Karpas-422 (cell line): Measurements from ENCODE around the gene FANCE. TPM values are rescaled to one million over a fixed set of nuclear protein-coding genes. Genes with fewer than 3 reads are reported as not detected.

ENCODE experiments used
- DNase-seq: peaks from one replicate; pipeline ENCODE4 v3.0.0-alpha.2; 2015
- H2AFZ ChIP-seq: fragments of 200-600 bp; sonication (generic); 2 replicates; pipeline ENCODE4 v1.6.1; 2014; ENCODE audit warnings: antibody characterized with exemption, low read length, mixed read lengths
- H3K27ac ChIP-seq: fragments of 200-600 bp; sonication (generic); 2 replicates; pipeline ENCODE4 v1.5.1; 2014; ENCODE audit warnings: mild to moderate bottlenecking, low read length, moderate library complexity
- H3K27me3 ChIP-seq: fragments of 200-600 bp; sonication (generic); 2 replicates; pipeline ENCODE4 v1.6.1; 2014; ENCODE audit warnings: low read length, mixed read lengths
- H3K36me3 ChIP-seq: fragments of 200-600 bp; sonication (generic); 2 replicates; pipeline ENCODE4 v1.6.1; 2014; ENCODE audit warnings: low read length, mixed read lengths; ENCODE audit not compliant: insufficient read depth
- H3K4me1 ChIP-seq: fragments of 200-600 bp; sonication (generic); 2 replicates; pipeline ENCODE4 v1.6.1; 2014; ENCODE audit warnings: mild to moderate bottlenecking, low read length, mixed read lengths
- H3K4me2 ChIP-seq: fragments of 200-600 bp; sonication (generic); 2 replicates; pipeline ENCODE4 v1.6.1; 2014; ENCODE audit warnings: low read length, low read depth, mild to moderate bottlenecking; ENCODE audit not compliant: poor library complexity, severe bottlenecking
- H3K4me3 ChIP-seq: fragments of 200-600 bp; sonication (generic); 2 replicates; pipeline ENCODE4 v1.5.1; 2014; ENCODE audit warnings: mild to moderate bottlenecking, antibody characterized with exemption, low read length, mixed read lengths
- H3K79me2 ChIP-seq: fragments of 200-600 bp; sonication (generic); 2 replicates; pipeline ENCODE4 v1.6.1; 2014; ENCODE audit warnings: mild to moderate bottlenecking, low read length, mixed read lengths
- H3K9ac ChIP-seq: fragments of 200-600 bp; sonication (generic); 2 replicates; pipeline ENCODE4 v1.6.0; 2014; ENCODE audit warnings: low read length
- H3K9me2 ChIP-seq: fragments of 200-600 bp; sonication (generic), shearing (Covaris generic); replicated peaks from 2 replicates; pipeline ENCODE4 v1.6.0; 2014; ENCODE audit warnings: mild to moderate bottlenecking, low read length, moderate library complexity; ENCODE audit not compliant: insufficient read depth
- H3K9me3 ChIP-seq: fragments of 300-700, 200-600 bp; sonication (generic); 2 replicates; pipeline ENCODE4 v1.6.1; 2014; ENCODE audit warnings: low read length, mixed read lengths
- H4K20me1 ChIP-seq: fragments of 200-600 bp; sonication (generic); 2 replicates; pipeline ENCODE4 v1.6.1; 2014; ENCODE audit warnings: mild to moderate bottlenecking, antibody characterized with exemption, low read length, low read depth; ENCODE audit not compliant: insufficient read depth
- total RNA-seq: library from RNA; depleted of rRNA; stranded (reverse); fragments of >200 nt; shearing (Covaris generic); gene quantifications from 2 replicates; pipeline ENCODE4 v1.2.3, GENCODE V29; 2014; ENCODE audit warnings: low replicate concordance

FANCE gene
- total RNA-seq, 1 experiment from 2014 or later: 9.8 TPM

DNA sequence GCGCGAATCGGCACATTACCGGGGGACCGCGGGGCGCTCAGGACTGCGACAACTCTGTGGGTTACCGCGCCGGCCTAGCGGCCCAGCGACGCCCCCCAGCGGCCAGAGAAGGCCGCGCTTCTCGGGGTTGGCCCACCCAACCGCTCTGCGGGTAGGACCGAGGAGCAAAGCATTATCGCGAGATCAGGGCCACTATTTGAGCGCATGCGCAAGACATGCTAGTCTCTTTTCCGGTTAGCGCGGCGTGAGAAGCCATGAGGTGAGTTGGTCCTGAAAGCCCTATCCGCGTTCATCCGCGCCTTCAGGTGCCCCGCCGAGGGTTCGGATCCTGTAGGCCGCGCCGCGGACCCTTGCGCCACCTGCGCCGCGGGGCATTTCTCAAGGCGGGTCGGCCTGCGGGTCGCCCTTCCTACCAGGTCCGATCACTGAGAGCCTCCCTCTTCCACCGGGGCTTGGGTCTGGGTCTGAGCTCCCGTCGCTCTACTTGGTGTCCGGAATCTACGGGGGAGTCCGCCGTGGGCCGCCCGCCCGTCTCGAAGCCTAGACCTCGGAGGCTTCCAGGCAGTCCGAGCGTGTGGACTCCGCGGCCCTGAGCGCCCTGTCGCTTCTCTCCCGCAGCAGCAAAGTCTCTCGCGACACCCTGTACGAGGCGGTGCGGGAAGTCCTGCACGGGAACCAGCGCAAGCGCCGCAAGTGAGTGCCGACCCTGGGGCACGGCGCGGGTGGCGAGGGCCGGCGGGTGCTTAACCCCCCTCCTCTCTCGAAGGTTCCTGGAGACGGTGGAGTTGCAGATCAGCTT, 16.2 kb downstream of the FANCE start, which contains the start of gene RPL10A:
RPL10A (plus strand) TSS at position 221 of the 799 bp plus-strand sequence; CDS start at position 255, 34 bp downstream.
- peak; percentile 99 for DNase-seq
- peak within 1 kb of the TSS; percentile 74 for H2AFZ ChIP-seq
- H3K27ac ChIP-seq: peak within 1 kb of the TSS; percentile 78
- peaks cover 20% of the 10 kb centered on the region for H3K79me2 ChIP-seq
- H3K4me3 ChIP-seq: peak within 1 kb of the TSS; percentile 90
- peak within 1 kb of the TSS; percentile 93 for H3K9ac ChIP-seq
- H3K9me3 ChIP-seq: no peaks in the 10 kb centered on the region
- no peaks in the 10 kb centered on the region for H3K9me2 ChIP-seq
- H3K27me3 ChIP-seq: no peaks in the 10 kb centered on the region
- H3K36me3 ChIP-seq: peaks cover 39% of the 10 kb centered on the region
- H3K4me2 ChIP-seq: peak within 1 kb of the TSS; percentile 93
- H4K20me1 ChIP-seq: peaks cover 40% of the 10 kb centered on the region
- peaks cover 31% of the 10 kb centered on the region for H3K4me1 ChIP-seq

DNA sequence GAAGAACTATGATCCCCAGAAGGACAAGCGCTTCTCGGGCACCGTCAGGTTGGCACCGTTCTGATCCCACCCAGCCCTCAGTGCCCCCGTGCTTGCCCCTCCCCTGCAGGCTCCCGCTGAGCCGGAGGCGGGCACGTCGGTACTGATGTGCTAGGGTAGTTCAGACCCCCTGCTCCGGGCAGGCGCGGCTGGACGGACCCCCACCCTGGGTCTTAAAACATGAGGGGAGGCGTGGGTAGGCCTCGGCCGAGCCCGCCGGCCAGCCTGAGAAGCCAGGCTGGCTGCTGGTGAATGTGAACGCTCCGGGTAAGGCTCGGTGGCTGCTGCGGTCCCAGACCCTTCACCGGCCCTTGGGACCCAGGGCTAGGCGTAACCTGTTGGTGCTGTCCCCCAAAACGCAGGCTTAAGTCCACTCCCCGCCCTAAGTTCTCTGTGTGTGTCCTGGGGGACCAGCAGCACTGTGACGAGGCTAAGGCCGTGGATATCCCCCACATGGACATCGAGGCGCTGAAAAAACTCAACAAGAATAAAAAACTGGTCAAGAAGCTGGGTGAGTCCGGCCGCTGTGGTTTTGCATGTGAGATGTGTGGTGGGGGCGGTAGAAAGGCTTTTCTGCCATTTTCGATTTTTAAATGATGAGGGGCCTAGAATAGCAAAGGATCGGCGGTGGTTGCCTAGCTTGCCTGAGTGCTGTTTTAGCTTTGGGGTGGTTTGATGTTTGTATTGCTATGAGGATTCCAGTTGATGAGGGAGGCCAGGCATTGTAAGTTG, 17.0 kb downstream of the FANCE start:
- Histone ChIP-seq H3K9me3 (no peaks in the 10 kb centered on the region), H3K36me3 (peaks cover 39% of the 10 kb centered on the region), H3K79me2 (peaks cover 20% of the 10 kb centered on the region), H3K9me2 (no peaks in the 10 kb centered on the region), H3K4me1 (peaks cover 31% of the 10 kb centered on the region), H3K4me2 (peak overlapping the region; percentile 93), H3K9ac (peak overlapping the region; percentile 93), H2AFZ (no peak overlapping the region), H3K27me3 (no peaks in the 10 kb centered on the region), H3K4me3 (peak overlapping the region; percentile 90), H4K20me1 (peaks cover 40% of the 10 kb centered on the region), H3K27ac (peak overlapping the region; percentile 78)
- DNase-seq: peak; percentile 58

DNA sequence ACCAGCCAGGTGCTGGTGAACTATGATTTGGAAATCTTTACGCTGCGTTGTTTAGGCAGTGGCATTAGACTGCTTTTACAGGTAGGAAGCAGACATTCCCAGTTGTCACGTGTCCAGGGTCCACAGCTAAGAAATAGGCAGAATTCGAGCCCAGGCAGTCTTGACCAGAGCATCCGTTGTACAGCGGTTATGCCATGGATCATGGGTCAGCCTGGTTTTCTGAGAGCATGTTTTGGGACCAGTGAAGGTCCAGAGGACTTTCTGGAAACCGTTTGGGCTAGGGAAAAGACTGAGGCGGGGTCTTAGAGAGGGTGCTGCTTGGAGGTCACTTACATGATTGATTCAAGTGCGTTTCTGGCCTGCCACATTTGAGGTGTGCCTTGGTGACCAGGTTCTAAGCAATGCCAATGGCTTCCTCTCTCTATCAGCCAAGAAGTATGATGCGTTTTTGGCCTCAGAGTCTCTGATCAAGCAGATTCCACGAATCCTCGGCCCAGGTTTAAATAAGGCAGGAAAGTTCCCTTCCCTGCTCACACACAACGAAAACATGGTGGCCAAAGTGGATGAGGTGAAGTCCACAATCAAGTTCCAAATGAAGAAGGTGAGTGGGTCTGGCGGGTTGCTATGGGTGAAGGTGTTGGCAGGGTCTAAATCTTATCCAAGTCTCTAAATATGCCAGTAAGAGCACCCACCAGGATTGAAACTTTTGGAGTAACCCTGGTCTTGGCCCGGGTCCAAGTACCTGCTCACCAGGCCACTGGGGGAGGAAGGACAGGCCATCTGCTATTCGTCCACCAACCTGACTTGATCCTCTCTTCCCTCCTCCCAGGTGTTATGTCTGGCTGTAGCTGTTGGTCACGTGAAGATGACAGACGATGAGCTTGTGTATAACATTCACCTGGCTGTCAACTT, 17.9 kb downstream of the FANCE start:
- Histone ChIP-seq H3K4me1 (peaks cover 31% of the 10 kb centered on the region), H4K20me1 (peaks cover 46% of the 10 kb centered on the region), H3K9me2 (no peaks in the 10 kb centered on the region), H2AFZ (no peak overlapping the region), H3K4me3 (peak overlapping the region; percentile 90), H3K4me2 (peak overlapping the region; percentile 93), H3K27me3 (no peaks in the 10 kb centered on the region), H3K36me3 (peaks cover 39% of the 10 kb centered on the region), H3K79me2 (peaks cover 20% of the 10 kb centered on the region), H3K9ac (peak overlapping the region; percentile 93), H3K27ac (peak overlapping the region; percentile 78), H3K9me3 (no peaks in the 10 kb centered on the region)
- DNase-seq: peak; percentile 68

DNA sequence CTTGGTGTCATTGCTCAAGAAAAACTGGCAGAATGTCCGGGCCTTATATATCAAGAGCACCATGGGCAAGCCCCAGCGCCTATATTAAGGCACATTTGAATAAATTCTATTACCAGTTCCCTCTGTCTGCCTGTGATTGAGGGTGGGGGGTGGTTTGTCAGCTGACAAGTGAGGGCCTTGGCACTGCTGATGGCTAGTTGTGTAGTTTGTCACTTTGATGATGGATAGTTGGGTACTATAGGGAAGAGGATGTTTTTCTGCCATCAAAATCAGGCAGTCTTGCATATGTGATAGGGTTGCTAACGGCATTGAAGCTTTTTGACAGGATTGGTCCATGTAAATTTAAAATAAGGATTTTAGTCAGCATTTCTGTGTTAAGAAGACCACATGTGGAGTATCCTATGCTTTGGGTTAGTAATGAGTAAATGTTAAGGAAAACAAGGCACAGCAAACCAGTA, 18.6 kb downstream of the FANCE start:
- peak overlapping the region; percentile 90; the same call in 1 of the 2 replicates for H3K4me3 ChIP-seq
- peak; percentile 60 for DNase-seq
- peak overlapping the region; percentile 93 for H3K4me2 ChIP-seq
- H3K36me3 ChIP-seq: peaks cover 39% of the 10 kb centered on the region
- H2AFZ ChIP-seq: no peak overlapping the region
- peaks cover 31% of the 10 kb centered on the region for H3K4me1 ChIP-seq
- no peaks in the 10 kb centered on the region for H3K27me3 ChIP-seq
- no peaks in the 10 kb centered on the region for H3K9me3 ChIP-seq
- no peaks in the 10 kb centered on the region for H3K9me2 ChIP-seq
- peaks cover 46% of the 10 kb centered on the region for H4K20me1 ChIP-seq
- H3K9ac ChIP-seq: no peak overlapping the region
- H3K27ac ChIP-seq: peak overlapping the region; percentile 78
- H3K79me2 ChIP-seq: peaks cover 20% of the 10 kb centered on the region

DNA sequence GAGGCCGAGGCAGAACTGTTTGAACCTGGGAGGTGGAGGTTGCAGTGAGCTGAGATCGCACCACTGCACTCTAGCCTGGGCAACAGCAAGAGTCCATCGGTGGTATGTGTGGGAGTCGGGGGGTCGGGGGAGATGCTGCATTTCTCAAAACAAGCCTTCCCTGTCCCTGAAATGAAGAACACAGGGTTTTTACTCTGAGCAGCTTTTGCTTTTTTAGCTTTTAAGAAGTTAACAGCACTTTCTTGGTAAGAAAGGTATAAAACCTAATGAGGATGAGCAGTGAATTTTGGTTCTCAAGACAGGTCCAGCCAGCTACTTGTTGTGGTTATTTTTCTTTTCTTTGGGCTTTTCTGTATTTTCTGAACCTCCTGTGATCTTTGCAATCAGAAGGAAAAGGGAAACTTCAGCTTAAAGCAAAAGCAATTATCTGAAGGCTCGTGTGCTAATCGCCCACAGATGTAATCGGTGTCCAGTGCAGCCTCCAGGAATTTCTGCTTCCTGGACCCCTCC, 19.8 kb downstream of the FANCE start:
- H3K9ac ChIP-seq: no peak overlapping the region
- no peak overlapping the region for H3K4me2 ChIP-seq
- no peaks in the 10 kb centered on the region for H3K9me3 ChIP-seq
- H3K4me1 ChIP-seq: peaks cover 31% of the 10 kb centered on the region
- peaks cover 46% of the 10 kb centered on the region for H4K20me1 ChIP-seq
- H3K4me3 ChIP-seq: no peak overlapping the region
- no peaks in the 10 kb centered on the region for H3K27me3 ChIP-seq
- H3K36me3 ChIP-seq: peaks cover 39% of the 10 kb centered on the region
- peak; percentile 49 for DNase-seq
- H3K27ac ChIP-seq: no peak overlapping the region
- H2AFZ ChIP-seq: no peak overlapping the region
- peaks cover 20% of the 10 kb centered on the region for H3K79me2 ChIP-seq
- no peaks in the 10 kb centered on the region for H3K9me2 ChIP-seq

DNA sequence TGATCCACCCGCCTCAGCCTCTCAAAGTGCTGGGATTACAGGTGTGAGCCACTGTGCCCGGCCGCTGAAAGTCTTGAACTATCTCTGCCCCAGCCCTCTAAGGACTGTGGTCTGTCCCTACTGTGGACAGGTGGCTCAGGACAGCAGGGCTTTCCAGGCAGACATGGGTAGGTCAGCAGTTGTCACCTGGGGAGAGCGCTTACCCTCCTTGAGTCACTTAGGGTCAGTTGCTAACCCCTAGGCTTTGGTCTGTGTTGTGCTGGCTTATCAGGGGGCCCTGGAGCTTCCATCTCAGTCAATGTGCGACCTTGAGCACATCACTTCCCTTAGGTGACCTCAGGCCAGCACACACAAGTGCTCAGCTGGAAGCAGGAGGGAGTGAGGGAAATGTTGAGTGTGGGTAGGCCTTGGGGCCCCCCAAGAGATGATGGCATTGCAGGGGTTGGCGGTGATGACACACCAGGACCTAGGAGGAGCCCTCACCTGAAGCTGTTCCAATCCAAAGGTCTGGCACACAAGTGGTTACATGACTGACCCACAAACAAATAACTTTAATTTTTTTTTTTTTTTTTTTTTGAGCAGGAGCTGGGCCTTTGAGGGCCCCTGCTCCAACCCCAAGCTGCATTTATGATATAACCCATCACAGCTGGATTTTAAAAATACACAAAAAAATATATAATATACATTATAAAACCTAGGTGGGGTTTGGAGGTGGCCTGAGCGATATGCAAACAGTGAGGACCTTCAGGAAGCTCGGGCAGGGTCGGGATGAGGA, 21.1 kb downstream of the FANCE start:
- no peak overlapping the region for H3K4me3 ChIP-seq
- H3K9me2 ChIP-seq: no peaks in the 10 kb centered on the region
- H3K4me2 ChIP-seq: no peak overlapping the region
- no peak overlapping the region for H3K27ac ChIP-seq
- no peaks in the 10 kb centered on the region for H3K9me3 ChIP-seq
- peaks cover 39% of the 10 kb centered on the region for H3K36me3 ChIP-seq
- DNase-seq: peak; percentile 74
- peaks cover 46% of the 10 kb centered on the region for H4K20me1 ChIP-seq
- no peak overlapping the region for H2AFZ ChIP-seq
- H3K9ac ChIP-seq: no peak overlapping the region
- peaks cover 23% of the 10 kb centered on the region for H3K4me1 ChIP-seq
- peaks cover 19% of the 10 kb centered on the region for H3K79me2 ChIP-seq
- H3K27me3 ChIP-seq: no peaks in the 10 kb centered on the region

DNA sequence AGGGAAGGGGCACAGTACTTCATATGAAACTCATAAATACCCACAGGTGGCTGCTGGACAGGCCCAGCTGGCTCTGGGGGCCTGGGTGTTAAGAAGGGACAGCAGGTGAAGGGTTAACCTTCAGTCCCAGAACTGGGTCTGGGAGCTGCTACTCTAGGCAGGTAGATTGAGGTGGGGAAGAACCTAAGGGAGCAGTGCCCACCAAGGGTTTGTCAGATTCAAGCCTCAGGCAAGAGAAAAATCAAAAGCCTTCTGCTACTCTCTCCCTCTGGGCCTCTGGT, 21.7 kb downstream of the FANCE start:
- H3K27ac ChIP-seq: no peak overlapping the region
- no peaks in the 10 kb centered on the region for H3K27me3 ChIP-seq
- peaks cover 14% of the 10 kb centered on the region for H3K79me2 ChIP-seq
- peaks cover 43% of the 10 kb centered on the region for H4K20me1 ChIP-seq
- DNase-seq: no peak
- no peaks in the 10 kb centered on the region for H3K9me2 ChIP-seq
- no peak overlapping the region for H3K4me2 ChIP-seq
- peaks cover 34% of the 10 kb centered on the region for H3K36me3 ChIP-seq
- no peak overlapping the region for H3K9ac ChIP-seq
- H3K9me3 ChIP-seq: no peaks in the 10 kb centered on the region
- H2AFZ ChIP-seq: no peak overlapping the region
- H3K4me3 ChIP-seq: no peak overlapping the region
- peaks cover 23% of the 10 kb centered on the region for H3K4me1 ChIP-seq
